Lung microvascular endothelial cell (primary cell): Measurements from ENCODE around the gene MARK2. TPM values are rescaled to one million over a fixed set of nuclear protein-coding genes. Genes with fewer than 3 reads are reported as not detected.

Source experiments
- DNase-seq, 2 donors: peaks; one replicate each; pipeline versions ENCODE4 v3.0.0 to v3.0.0-alpha.2; 2010; ENCODE audit warnings: low read depth in 2 of 2
- total RNA-seq: library from RNA; depleted of rRNA; stranded (reverse); fragments of >200 nt; gene quantifications from 2 replicates; pipeline ENCODE4 v1.2.1, GENCODE V29; 2014

The MARK2 gene
- total RNA-seq, 1 donor from 2014 or later = 9.9 TPM

- DNase-seq = no peak
Observed at GRCh38 chr11:63907808-63908530, 69.1 kb downstream of the MARK2 start.

GRCh38 chr11:63908631-63909401 is 69.9 kb downstream of the MARK2 start:
- no peak for DNase-seq

GRCh38 chr11:63909591-63910506 is 70.9 kb downstream of the MARK2 start:
- no peak for DNase-seq

- no peak for DNase-seq
Observed at GRCh38 chr11:63910675-63911074, 71.8 kb downstream of the MARK2 start.

GRCh38 chr11:63911440-63911839 is 72.5 kb downstream of the MARK2 start:
- DNase-seq = no peak

- DNase-seq = no peak
Observed at GRCh38 chr11:63911876-63912275, 73.0 kb downstream of the MARK2 start.

- no peak for DNase-seq
Observed at GRCh38 chr11:63912678-63913077, 73.8 kb downstream of the MARK2 start.

GRCh38 chr11:63913866-63914830 is 75.2 kb downstream of the MARK2 start:
- no peak for DNase-seq

GRCh38 chr11:63914896-63915691 is 76.2 kb downstream of the MARK2 start:
- no peak for DNase-seq

- DNase-seq = peak in 1 of 2 donors; percentile 35
Observed at GRCh38 chr11:63915961-63916836, 77.3 kb downstream of the MARK2 start.

GRCh38 chr11:63916837-63917691 is 78.2 kb downstream of the MARK2 start, which contains the start of gene RCOR2:
Gene RCOR2 (minus strand): TSS chr11:63917164. CDS start chr11:63916456, 708 bp downstream.
- DNase-seq = peak; percentile 70 to 84

GRCh38 chr11:63917692-63918506 is 79.0 kb downstream of the MARK2 start:
- DNase-seq = peak in 1 of 2 donors; percentile 26

GRCh38 chr11:63918507-63919191 is 79.7 kb downstream of the MARK2 start:
- no peak for DNase-seq

GRCh38 chr11:63919267-63920125 is 80.6 kb downstream of the MARK2 start:
- no peak for DNase-seq
